SK-N-SH treated with all-trans-retinoic acid at 6 μM for 48 hours (cell line): ENCODE data around the gene CRELD2.

Experiments used
- ATAC-seq: fragments of 200-7000 bp; cut with Tn5 transposase; 3 replicates; pipeline ENCODE4 v1.9.1; 2020; ENCODE audit warnings: mild to moderate bottlenecking, moderate library complexity
- ARNTL ChIP-seq: fragments of 450-650 bp; formaldehyde crosslinking; IDR thresholded peaks from 2 replicates; pipeline ENCODE4 v1.5.0; 2020; ENCODE audit warnings: low read depth, mild to moderate bottlenecking, moderate library complexity, borderline replicate concordance
- BACH2 ChIP-seq: fragments of 250-450 bp; sonication (Bioruptor Pico); IDR thresholded peaks from 2 replicates; pipeline ENCODE4 v1.9.0; 2021; ENCODE audit warnings: mild to moderate bottlenecking, borderline replicate concordance
- CREB5 ChIP-seq: fragments of 250-450 bp; sonication (Bioruptor Pico); IDR thresholded peaks from 2 replicates; pipeline ENCODE4 v1.5.1; 2020; ENCODE audit warnings: low read depth, mild to moderate bottlenecking, moderate library complexity
- CSRNP3 ChIP-seq: fragments of 250-450 bp; sonication (Bioruptor Pico); IDR thresholded peaks from 2 replicates; pipeline ENCODE4 v1.5.1; 2021; ENCODE audit warnings: mild to moderate bottlenecking, moderate library complexity
- ESRRG ChIP-seq: fragments of 250-450 bp; sonication (Bioruptor Pico); IDR thresholded peaks from 2 replicates; pipeline ENCODE4 v1.6.1; 2021; ENCODE audit warnings: mild to moderate bottlenecking
- GLIS3 ChIP-seq: fragments of 250-450 bp; sonication (Bioruptor Pico); IDR thresholded peaks from 2 replicates; pipeline ENCODE4 v1.5.0; 2020; ENCODE audit warnings: mild to moderate bottlenecking, moderate library complexity
- ISL1 ChIP-seq: fragments of 250-450 bp; sonication (Bioruptor Pico); IDR thresholded peaks from 2 replicates; pipeline ENCODE4 v2.1.2; 2022; ENCODE audit warnings: mild to moderate bottlenecking, moderate library complexity
- PATZ1 ChIP-seq: fragments of 250-450 bp; sonication (Bioruptor Pico); IDR thresholded peaks from 2 replicates; pipeline ENCODE4 v1.8.0; 2020; ENCODE audit warnings: mild to moderate bottlenecking, moderate library complexity, borderline replicate concordance
- POU6F1 ChIP-seq: fragments of 250-450 bp; sonication (Bioruptor Pico); IDR thresholded peaks from 2 replicates; pipeline ENCODE4 v1.8.0; 2021; ENCODE audit warnings: low read depth, mild to moderate bottlenecking, moderate library complexity, borderline replicate concordance
- PPARA ChIP-seq: fragments of 250-450 bp; sonication (Bioruptor Pico); IDR thresholded peaks from 2 replicates; pipeline ENCODE4 v1.5.0; 2020; ENCODE audit warnings: mild to moderate bottlenecking, borderline replicate concordance
- RARB ChIP-seq: fragments of 250-450 bp; sonication (Bioruptor Pico); IDR thresholded peaks from 2 replicates; pipeline ENCODE4 v1.8.0; 2021; ENCODE audit warnings: mild to moderate bottlenecking, moderate library complexity
- SNAI2 ChIP-seq: fragments of 250-450 bp; sonication (Bioruptor Pico); IDR thresholded peaks from 2 replicates; pipeline ENCODE4 v1.5.0; 2020; ENCODE audit warnings: mild to moderate bottlenecking, moderate library complexity
- TCF4 ChIP-seq: fragments of 250-450 bp; sonication (Bioruptor Pico); IDR thresholded peaks from 2 replicates; pipeline ENCODE4 v1.8.0; 2021; ENCODE audit warnings: mild to moderate bottlenecking, moderate library complexity, borderline replicate concordance
- TOX ChIP-seq: fragments of 250-450 bp; sonication (Bioruptor Pico); IDR thresholded peaks from 2 replicates; pipeline ENCODE4 v1.8.0; 2021; ENCODE audit warnings: mild to moderate bottlenecking, moderate library complexity, borderline replicate concordance
- TSHZ2 ChIP-seq: fragments of 250-450 bp; sonication (Bioruptor Pico); IDR thresholded peaks from 2 replicates; pipeline ENCODE4 v1.5.0; 2020; ENCODE audit warnings: mild to moderate bottlenecking, moderate library complexity
- ZC3H10 ChIP-seq: fragments of 250-450 bp; sonication (Bioruptor Pico); IDR thresholded peaks from 2 replicates; pipeline ENCODE4 v1.5.1; 2021; ENCODE audit warnings: mild to moderate bottlenecking, moderate library complexity
- ZFP3 ChIP-seq: fragments of 250-450 bp; sonication (Bioruptor Pico); IDR thresholded peaks from 2 replicates; pipeline ENCODE4 v1.5.0; 2020; ENCODE audit warnings: mild to moderate bottlenecking, moderate library complexity
- ZFP30 ChIP-seq: fragments of 450-650 bp; formaldehyde crosslinking; IDR thresholded peaks from 2 replicates; pipeline ENCODE4 v1.5.0; 2022; ENCODE audit warnings: mild to moderate bottlenecking, moderate library complexity
- ZNF565 ChIP-seq: fragments of 450-650 bp; formaldehyde crosslinking; conservative IDR thresholded peaks from 2 replicates; pipeline ENCODE4 v1.5.0; 2020; ENCODE audit warnings: low read depth, mild to moderate bottlenecking, moderate library complexity
- ZNF70 ChIP-seq: fragments of 450-650 bp; formaldehyde crosslinking; IDR thresholded peaks from 2 replicates; pipeline ENCODE4 v1.5.0; 2020; ENCODE audit warnings: mild to moderate bottlenecking, moderate library complexity
- ZNF8 ChIP-seq: fragments of 450-650 bp; formaldehyde crosslinking; IDR thresholded peaks from 2 replicates; pipeline ENCODE4 v1.5.0; 2020; ENCODE audit warnings: mild to moderate bottlenecking, moderate library complexity

CRELD2 gene

GRCh38 chr22:49942565-49943404, 24.4 kb downstream of the CRELD2 start:
- no peak for ATAC-seq
- no peak for TF ChIP-seq ZFP30 (CRISPR knock-in tag)
- TF ChIP-seq ARNTL (CRISPR knock-in tag), result no peak
- TF ChIP-seq ZNF8, result no peak
- TF ChIP-seq ESRRG, result no peak
- TF ChIP-seq SNAI2, result no peak
- TF ChIP-seq PPARA (CRISPR knock-in tag), result no peak
- no peak for TF ChIP-seq TCF4
- TF ChIP-seq CREB5 (CRISPR knock-in tag), result no peak
- no peak for TF ChIP-seq TOX (CRISPR knock-in tag)
- TF ChIP-seq ZNF565 (CRISPR knock-in tag), result no peak
- TF ChIP-seq ZC3H10 (CRISPR knock-in tag), result no peak
- TF ChIP-seq ZFP3 (CRISPR knock-in tag), result no peak
- no peak for TF ChIP-seq GLIS3 (CRISPR knock-in tag)

GRCh38 chr22:49943405-49943765, 25.0 kb downstream of the CRELD2 start:
- ATAC-seq, result no peak; the same call in 2 of the 3 replicates
- TF ChIP-seq GLIS3 (CRISPR knock-in tag) (no peak), ARNTL (CRISPR knock-in tag) (no peak), SNAI2 (no peak), ISL1 (CRISPR knock-in tag) (no peak), PPARA (CRISPR knock-in tag) (no peak), ZNF70 (CRISPR knock-in tag) (no peak), ESRRG (no peak), POU6F1 (CRISPR knock-in tag) (no peak), CSRNP3 (CRISPR knock-in tag) (no peak), RARB (CRISPR knock-in tag) (no peak), BACH2 (CRISPR knock-in tag) (no peak), PATZ1 (CRISPR knock-in tag) (no peak), ZNF8 (no peak), ZNF565 (CRISPR knock-in tag) (no peak), TSHZ2 (no peak)
